ENCODE results near the gene ARHGEF37. TPM values are rescaled to one million over a fixed set of nuclear protein-coding genes. Genes with fewer than 3 reads are reported as not detected.

ARHGEF37 gene
- total and polyA plus RNA-seq, 2 donors, result 1.1 to 2.5 TPM

DNA sequence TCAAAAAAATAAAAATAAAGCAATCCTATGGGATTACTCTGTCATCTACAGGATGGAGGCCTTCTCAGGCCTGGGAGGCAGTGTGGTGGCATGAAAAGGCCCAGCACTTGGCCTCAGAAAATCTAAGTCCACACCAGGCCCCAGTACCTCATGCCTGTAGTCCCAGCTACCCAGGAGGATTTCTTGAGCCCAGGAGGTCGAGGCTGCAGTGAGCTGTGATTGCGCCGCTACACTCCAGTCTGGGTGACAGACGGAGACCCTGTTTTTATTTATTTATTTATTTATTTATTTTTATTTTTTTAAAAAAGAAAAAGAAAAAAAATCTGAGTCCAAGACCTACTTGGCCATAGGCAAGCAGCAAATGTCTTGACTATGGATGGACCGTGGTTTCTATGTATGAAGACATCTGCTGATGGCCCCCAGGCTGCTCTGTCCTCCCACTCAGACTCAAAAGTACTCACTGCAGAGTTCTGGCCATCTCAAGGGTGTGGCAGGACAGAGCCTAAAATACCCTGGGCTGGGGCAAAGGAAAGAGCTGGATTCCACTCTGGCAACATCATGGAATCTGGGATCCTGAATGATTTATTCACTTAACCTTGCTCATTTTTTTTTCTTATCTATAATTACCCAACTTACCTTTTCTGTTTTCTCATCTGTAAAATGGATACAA is 55.0 kb downstream of the ARHGEF37 start:
- Histone ChIP-seq H3K27me3 (ENCODE audit: control insufficient read depth in 2 of 2, insufficient read depth in 1 of 2, low read length in 1 of 2) (no peaks in the 10 kb centered on the region), H3K27ac (ENCODE audit: low read depth in 1 of 2, low read length in 1 of 2) (no peak overlapping the region), H3K36me3 (ENCODE audit: control insufficient read depth in 2 of 2, insufficient read depth in 2 of 2, low read length in 1 of 2) (no peaks in the 10 kb centered on the region), H3K4me1 (ENCODE audit: control insufficient read depth in 2 of 2, insufficient read depth in 2 of 2, low read length in 2 of 2) (no peaks in the 10 kb centered on the region), H3K4me3 (ENCODE audit: low read length in 2 of 2) (no peak overlapping the region), H3K9me3 (ENCODE audit: control insufficient read depth in 2 of 2, insufficient read depth in 1 of 2, low read length in 1 of 2) (no peaks in the 10 kb centered on the region)
- WGBS, result 95% methylated on average over 5 of the region's 5 CpGs
- no peak for DNase-seq (ENCODE audit: low read depth in 6 of 9, low spot score in 9 of 9)

DNA sequence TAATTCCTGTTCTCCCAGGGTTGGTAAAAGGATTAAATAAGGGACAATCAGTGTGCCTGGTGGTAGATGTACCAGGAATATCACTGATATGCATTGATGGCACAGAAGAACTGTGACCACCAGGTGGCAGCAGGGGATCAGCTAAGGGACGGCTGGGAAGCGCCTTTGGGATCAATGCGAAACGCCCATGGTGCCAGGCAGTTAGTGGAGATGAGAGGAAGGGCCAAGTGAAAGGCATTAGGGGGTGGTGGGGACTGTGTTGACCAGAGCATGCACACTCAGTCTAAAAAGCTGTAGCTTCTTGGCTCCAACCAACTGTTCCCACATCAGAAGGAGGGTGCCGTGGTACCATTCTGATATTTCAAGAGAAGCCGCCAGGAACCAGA is 55.6 kb downstream of the ARHGEF37 start:
- Histone ChIP-seq H3K27me3 (ENCODE audit: control insufficient read depth in 2 of 2, insufficient read depth in 1 of 2, low read length in 1 of 2) (no peaks in the 10 kb centered on the region), H3K9me3 (ENCODE audit: control insufficient read depth in 2 of 2, insufficient read depth in 1 of 2, low read length in 1 of 2) (no peaks in the 10 kb centered on the region), H3K4me1 (ENCODE audit: control insufficient read depth in 2 of 2, insufficient read depth in 2 of 2, low read length in 2 of 2) (no peaks in the 10 kb centered on the region), H3K36me3 (ENCODE audit: control insufficient read depth in 2 of 2, insufficient read depth in 2 of 2, low read length in 1 of 2) (no peaks in the 10 kb centered on the region), H3K4me3 (ENCODE audit: low read length in 2 of 2) (no peak overlapping the region), H3K27ac (ENCODE audit: low read depth in 1 of 2, low read length in 1 of 2) (no peak overlapping the region)
- DNase-seq (ENCODE audit: low read depth in 6 of 9, low spot score in 9 of 9), result peak in 3 of 9 donors; percentile 35 to 63 (median 41)
- 41% methylated on average over 6 of the region's 6 CpGs for WGBS

DNA sequence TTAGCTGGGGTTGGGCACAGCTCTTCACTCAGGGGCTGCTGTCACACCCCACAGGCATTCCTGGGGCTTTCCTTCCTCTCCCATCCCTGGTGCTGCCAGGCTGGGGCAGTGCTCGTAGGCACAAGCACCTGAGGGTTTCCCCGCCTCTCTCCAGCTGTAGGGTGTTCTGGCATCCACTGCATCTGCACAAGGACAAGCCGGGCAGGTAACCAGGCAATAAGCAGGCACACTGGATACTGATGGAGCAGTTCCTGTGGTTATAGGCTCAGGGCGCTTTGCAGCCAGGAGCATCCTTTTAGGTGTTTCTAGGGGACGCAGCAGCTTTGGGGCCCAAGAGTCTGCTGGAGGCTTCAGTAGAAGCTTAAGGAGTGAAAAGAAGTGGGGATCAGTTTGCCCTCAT is 56.8 kb downstream of the ARHGEF37 start:
- Histone ChIP-seq H3K9me3 (ENCODE audit: control insufficient read depth in 2 of 2, insufficient read depth in 1 of 2, low read length in 1 of 2) (no peaks in the 10 kb centered on the region), H3K4me1 (ENCODE audit: control insufficient read depth in 2 of 2, insufficient read depth in 2 of 2, low read length in 2 of 2) (no peaks in the 10 kb centered on the region), H3K4me3 (ENCODE audit: low read length in 2 of 2) (no peak overlapping the region), H3K27ac (ENCODE audit: low read depth in 1 of 2, low read length in 1 of 2) (no peak overlapping the region), H3K27me3 (ENCODE audit: control insufficient read depth in 2 of 2, insufficient read depth in 1 of 2, low read length in 1 of 2) (no peaks in the 10 kb centered on the region), H3K36me3 (ENCODE audit: control insufficient read depth in 2 of 2, insufficient read depth in 2 of 2, low read length in 1 of 2) (no peaks in the 10 kb centered on the region)
- DNase-seq (ENCODE audit: low read depth in 6 of 9, low spot score in 9 of 9), result no peak
- WGBS, result 95% methylated on average over 5 of the region's 5 CpGs

DNA sequence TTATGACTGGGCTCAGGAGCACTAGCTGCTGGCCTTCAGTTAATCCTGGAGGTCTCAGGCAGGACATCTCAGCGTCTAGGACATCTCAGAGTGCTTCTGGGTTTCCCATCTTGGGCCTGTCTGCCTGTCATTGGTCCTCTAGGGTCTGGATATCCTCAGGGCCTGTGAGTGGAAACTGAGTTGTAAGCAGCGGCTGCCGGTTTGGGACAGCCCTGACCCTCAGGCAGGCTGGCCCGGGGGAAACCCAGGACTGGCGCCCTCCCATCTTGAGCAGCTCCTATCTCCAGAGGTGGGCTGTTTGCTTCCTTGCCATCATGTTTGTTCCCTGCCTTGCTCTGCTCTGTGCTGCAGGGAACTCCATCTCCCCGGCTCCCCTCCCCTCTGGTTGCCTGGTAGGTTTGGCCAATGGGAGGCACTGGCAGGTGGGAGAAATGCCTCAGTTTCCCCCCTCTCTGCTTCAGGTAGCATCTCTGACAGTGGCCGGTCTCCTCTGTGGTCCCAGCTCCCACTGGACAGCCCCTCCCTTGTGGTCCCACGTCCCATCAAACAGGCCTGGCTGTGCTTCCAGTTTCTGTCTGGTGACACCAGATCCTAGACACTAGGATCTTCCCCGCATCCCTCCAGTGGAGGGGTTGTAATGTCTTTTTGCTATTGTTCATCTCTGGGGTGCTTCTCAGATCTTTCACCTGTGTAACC is 57.4 kb downstream of the ARHGEF37 start:
- 95% methylated on average over 9 of the region's 9 CpGs for WGBS
- H3K9me3 ChIP-seq (ENCODE audit: control insufficient read depth in 2 of 2, insufficient read depth in 1 of 2, low read length in 1 of 2), result no peaks in the 10 kb centered on the region
- H3K4me3 ChIP-seq (ENCODE audit: low read length in 2 of 2), result no peak overlapping the region
- H3K36me3 ChIP-seq (ENCODE audit: control insufficient read depth in 2 of 2, insufficient read depth in 2 of 2, low read length in 1 of 2), result no peaks in the 10 kb centered on the region
- H3K27me3 ChIP-seq (ENCODE audit: control insufficient read depth in 2 of 2, insufficient read depth in 1 of 2, low read length in 1 of 2), result no peaks in the 10 kb centered on the region
- H3K4me1 ChIP-seq (ENCODE audit: control insufficient read depth in 2 of 2, insufficient read depth in 2 of 2, low read length in 2 of 2), result no peaks in the 10 kb centered on the region
- no peak overlapping the region for H3K27ac ChIP-seq (ENCODE audit: low read depth in 1 of 2, low read length in 1 of 2)
- no peak for DNase-seq (ENCODE audit: low read depth in 6 of 9, low spot score in 9 of 9)

DNA sequence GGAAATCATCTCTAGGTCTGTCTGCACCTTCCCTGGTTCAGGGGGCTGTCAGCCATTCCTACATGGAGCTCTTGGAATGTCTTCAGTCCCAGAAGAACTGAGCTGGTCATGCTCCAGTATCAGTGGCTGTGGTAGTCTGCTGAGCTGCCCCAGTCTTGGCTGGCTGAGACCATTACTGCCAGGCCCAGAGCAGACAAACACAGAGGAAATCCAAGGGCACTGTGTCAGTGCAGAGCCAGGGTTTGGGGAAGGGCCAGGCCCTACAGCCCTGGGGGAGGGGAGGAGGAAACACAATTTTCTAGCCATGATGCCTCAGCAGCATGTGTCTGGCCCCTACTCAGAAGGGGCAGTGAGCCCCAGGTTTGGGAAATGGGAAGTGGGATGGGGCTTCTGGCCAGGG is 58.4 kb downstream of the ARHGEF37 start:
- Histone ChIP-seq H3K9me3 (ENCODE audit: control insufficient read depth in 2 of 2, insufficient read depth in 1 of 2, low read length in 1 of 2) (no peaks in the 10 kb centered on the region), H3K27ac (ENCODE audit: low read depth in 1 of 2, low read length in 1 of 2) (no peak overlapping the region), H3K27me3 (ENCODE audit: control insufficient read depth in 2 of 2, insufficient read depth in 1 of 2, low read length in 1 of 2) (no peaks in the 10 kb centered on the region), H3K4me1 (ENCODE audit: control insufficient read depth in 2 of 2, insufficient read depth in 2 of 2, low read length in 2 of 2) (no peaks in the 10 kb centered on the region), H3K4me3 (ENCODE audit: low read length in 2 of 2) (no peak overlapping the region), H3K36me3 (ENCODE audit: control insufficient read depth in 2 of 2, insufficient read depth in 2 of 2, low read length in 1 of 2) (no peaks in the 10 kb centered on the region)
- no peak for DNase-seq (ENCODE audit: low read depth in 6 of 9, low spot score in 9 of 9)

DNA sequence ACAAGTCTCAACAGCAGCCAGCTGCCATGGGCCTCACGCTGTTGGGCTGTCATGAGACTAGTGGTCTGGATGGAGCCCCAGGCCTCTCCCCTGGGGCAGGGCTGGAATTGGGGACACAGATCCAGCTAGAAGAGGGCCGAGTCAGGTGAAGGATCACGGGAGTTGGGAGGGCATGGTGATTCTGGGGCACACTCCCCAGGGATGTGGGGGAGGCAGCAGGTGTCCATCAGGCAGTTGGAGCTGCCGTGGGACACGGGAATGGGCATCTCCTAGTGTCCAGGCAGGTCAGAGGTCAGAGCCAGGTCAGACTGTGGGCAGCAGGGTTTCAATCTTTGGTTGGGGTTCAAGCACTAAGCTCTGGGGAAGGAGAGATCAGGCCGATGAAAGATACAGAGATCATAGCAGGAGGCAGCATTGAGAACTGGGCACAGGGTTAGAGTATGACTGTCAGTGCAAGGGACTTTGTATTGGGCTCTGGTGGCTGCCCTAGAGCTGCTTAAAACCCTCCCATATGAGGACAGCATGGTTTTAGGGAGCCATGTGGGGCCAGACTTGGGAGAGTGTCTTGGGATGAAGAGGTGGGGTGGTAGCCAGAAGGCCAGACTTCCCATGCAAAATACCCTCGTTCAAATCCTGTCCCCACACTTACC is 59.2 kb downstream of the ARHGEF37 start:
- Histone ChIP-seq H3K36me3 (ENCODE audit: control insufficient read depth in 2 of 2, insufficient read depth in 2 of 2, low read length in 1 of 2) (no peaks in the 10 kb centered on the region), H3K27ac (ENCODE audit: low read depth in 1 of 2, low read length in 1 of 2) (no peak overlapping the region), H3K27me3 (ENCODE audit: control insufficient read depth in 2 of 2, insufficient read depth in 1 of 2, low read length in 1 of 2) (no peaks in the 10 kb centered on the region), H3K9me3 (ENCODE audit: control insufficient read depth in 2 of 2, insufficient read depth in 1 of 2, low read length in 1 of 2) (no peaks in the 10 kb centered on the region), H3K4me1 (ENCODE audit: control insufficient read depth in 2 of 2, insufficient read depth in 2 of 2, low read length in 2 of 2) (no peaks in the 10 kb centered on the region), H3K4me3 (ENCODE audit: low read length in 2 of 2) (no peak overlapping the region)
- WGBS, result 82% methylated on average over 7 of the region's 7 CpGs
- no peak for DNase-seq (ENCODE audit: low read depth in 6 of 9, low spot score in 9 of 9)

DNA sequence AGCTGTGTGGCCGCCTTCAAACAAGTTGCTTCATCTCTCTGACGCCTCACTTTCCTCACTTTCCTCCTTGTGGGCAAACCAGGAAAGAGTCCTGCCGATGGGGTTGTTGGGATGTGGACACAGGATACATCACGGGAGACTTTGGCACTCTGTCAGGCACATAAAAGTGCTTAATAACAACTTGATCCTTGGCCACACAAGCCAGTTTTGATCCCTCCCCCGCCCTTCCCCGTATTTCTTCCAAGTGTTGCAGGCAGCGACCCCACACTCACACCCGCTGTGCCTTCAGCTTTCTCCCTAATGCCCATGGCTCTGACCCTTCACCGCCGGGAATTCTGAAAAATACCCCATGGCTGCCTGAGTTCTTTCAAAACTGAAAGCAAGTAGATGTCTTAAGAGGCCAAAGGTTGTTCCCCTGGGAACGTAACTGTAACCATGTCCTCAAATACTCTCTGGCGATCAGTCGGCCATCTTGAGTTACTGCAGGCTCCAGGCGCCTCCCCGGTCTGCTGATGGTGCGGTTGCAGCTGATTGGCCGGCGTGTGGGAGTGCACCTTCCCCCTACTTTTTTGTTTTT is 59.8 kb downstream of the ARHGEF37 start:
- Histone ChIP-seq H3K4me3 (ENCODE audit: low read length in 2 of 2) (no peak overlapping the region), H3K4me1 (ENCODE audit: control insufficient read depth in 2 of 2, insufficient read depth in 2 of 2, low read length in 2 of 2) (no peaks in the 10 kb centered on the region), H3K27ac (ENCODE audit: low read depth in 1 of 2, low read length in 1 of 2) (no peak overlapping the region), H3K27me3 (ENCODE audit: control insufficient read depth in 2 of 2, insufficient read depth in 1 of 2, low read length in 1 of 2) (no peaks in the 10 kb centered on the region), H3K9me3 (ENCODE audit: control insufficient read depth in 2 of 2, insufficient read depth in 1 of 2, low read length in 1 of 2) (no peaks in the 10 kb centered on the region), H3K36me3 (ENCODE audit: control insufficient read depth in 2 of 2, insufficient read depth in 2 of 2, low read length in 1 of 2) (no peaks in the 10 kb centered on the region)
- 89% methylated on average over 18 of the region's 18 CpGs for WGBS
- DNase-seq (ENCODE audit: low read depth in 6 of 9, low spot score in 9 of 9), result no peak

DNA sequence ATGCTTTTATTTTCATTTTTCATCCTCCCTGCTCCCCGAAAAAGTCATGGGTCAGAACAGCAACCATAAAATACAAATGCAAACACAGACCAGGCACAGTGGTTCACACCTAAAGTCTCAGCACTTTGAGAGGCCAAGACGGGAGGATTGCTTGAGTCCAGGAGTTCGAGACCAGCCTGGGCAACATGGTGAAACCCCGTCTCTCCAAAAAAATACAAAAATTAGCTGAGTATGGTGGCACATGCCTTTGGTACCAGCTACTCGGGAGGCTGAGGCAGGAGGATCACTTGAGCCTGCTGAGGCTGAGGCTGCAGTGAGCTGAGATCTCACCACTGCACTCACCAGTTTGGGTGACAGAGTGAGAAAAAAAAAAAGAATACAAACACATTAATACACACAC is 60.3 kb downstream of the ARHGEF37 start:
- no peak overlapping the region for H3K27ac ChIP-seq (ENCODE audit: low read depth in 1 of 2, low read length in 1 of 2)
- no peak for DNase-seq (ENCODE audit: low read depth in 6 of 9, low spot score in 9 of 9)
- H3K36me3 ChIP-seq (ENCODE audit: control insufficient read depth in 2 of 2, insufficient read depth in 2 of 2, low read length in 1 of 2), result no peaks in the 10 kb centered on the region
- 97% methylated on average over 5 of the region's 5 CpGs for WGBS
- no peak overlapping the region for H3K4me3 ChIP-seq (ENCODE audit: low read length in 2 of 2)
- H3K4me1 ChIP-seq (ENCODE audit: control insufficient read depth in 2 of 2, insufficient read depth in 2 of 2, low read length in 2 of 2), result no peaks in the 10 kb centered on the region
- H3K27me3 ChIP-seq (ENCODE audit: control insufficient read depth in 2 of 2, insufficient read depth in 1 of 2, low read length in 1 of 2), result no peaks in the 10 kb centered on the region
- H3K9me3 ChIP-seq (ENCODE audit: control insufficient read depth in 2 of 2, insufficient read depth in 1 of 2, low read length in 1 of 2), result no peaks in the 10 kb centered on the region

DNA sequence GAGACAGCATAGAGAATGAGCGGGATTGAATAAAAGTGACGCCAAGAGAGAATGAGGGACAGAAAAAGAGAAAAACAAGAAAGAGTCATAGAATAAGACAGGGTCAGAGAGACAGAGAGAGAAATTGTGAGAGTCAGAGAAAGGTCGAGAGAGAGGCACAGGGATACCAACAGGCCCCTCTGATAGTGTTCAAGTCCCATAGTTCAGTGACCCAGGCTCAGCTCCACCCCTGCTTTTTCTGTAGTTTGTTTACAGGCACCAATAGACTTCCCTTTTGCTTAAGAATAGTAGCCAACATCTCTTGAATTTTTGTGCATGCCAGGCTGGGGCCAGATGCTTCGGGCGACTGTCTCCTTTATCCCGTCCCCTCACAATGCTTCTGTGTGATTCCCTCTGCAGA is 62.5 kb downstream of the ARHGEF37 start:
- Histone ChIP-seq H3K4me1 (ENCODE audit: control insufficient read depth in 2 of 2, insufficient read depth in 2 of 2, low read length in 2 of 2) (no peaks in the 10 kb centered on the region), H3K27me3 (ENCODE audit: control insufficient read depth in 2 of 2, insufficient read depth in 1 of 2, low read length in 1 of 2) (no peaks in the 10 kb centered on the region), H3K36me3 (ENCODE audit: control insufficient read depth in 2 of 2, insufficient read depth in 2 of 2, low read length in 1 of 2) (no peaks in the 10 kb centered on the region), H3K9me3 (ENCODE audit: control insufficient read depth in 2 of 2, insufficient read depth in 1 of 2, low read length in 1 of 2) (no peaks in the 10 kb centered on the region), H3K27ac (ENCODE audit: low read depth in 1 of 2, low read length in 1 of 2) (no peak overlapping the region), H3K4me3 (ENCODE audit: low read length in 2 of 2) (no peak overlapping the region)
- DNase-seq (ENCODE audit: low read depth in 6 of 9, low spot score in 9 of 9), result no peak
- 94% methylated on average over 6 of the region's 6 CpGs for WGBS

All from thymus (tissue), 11 donors.